GM18951 (cell line): ENCODE data around the gene ALLC.

Experiments
- POLR2A ChIP-seq: IDR thresholded peaks from 4 replicates; pipeline ENCODE4 v1.6.1; 2011; ENCODE audit warnings: mild to moderate bottlenecking; ENCODE audit not compliant: insufficient read length, insufficient read depth; ENCODE audit errors: extremely low read depth
- in situ Hi-C: fragments of 300-500 bp; cut with MboI; formaldehyde crosslinking; loops from one replicate; pipeline ENCODE4 v1.12.0; 2022; ENCODE audit warnings: low sequenced_read_pairs, mixed read lengths, inconsistent platforms; ENCODE audit not compliant: unreplicated experiment

The ALLC gene

DNA sequence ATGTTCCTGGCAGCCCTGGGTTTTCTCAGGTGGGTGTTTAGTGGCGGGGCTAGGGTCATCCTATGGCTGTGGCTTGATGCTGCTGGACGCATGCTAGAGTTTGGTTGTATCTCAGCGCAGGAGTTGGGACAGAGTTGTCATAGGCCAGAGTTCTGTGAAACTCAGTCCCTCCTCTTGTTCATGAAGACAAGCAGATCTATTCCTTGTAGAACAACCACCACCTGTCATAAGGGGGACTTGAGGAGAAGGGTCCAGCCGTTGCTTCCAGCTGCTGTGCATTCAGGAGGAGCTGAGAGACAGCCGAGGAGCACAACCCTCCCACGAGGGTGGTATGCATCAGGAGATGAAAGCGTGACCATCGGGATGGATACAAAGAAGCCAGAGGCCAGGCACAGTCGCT is 71.8 kb downstream of the ALLC start:
- in situ Hi-C loops: no loop called here
- TF ChIP-seq POLR2A: no peak

DNA sequence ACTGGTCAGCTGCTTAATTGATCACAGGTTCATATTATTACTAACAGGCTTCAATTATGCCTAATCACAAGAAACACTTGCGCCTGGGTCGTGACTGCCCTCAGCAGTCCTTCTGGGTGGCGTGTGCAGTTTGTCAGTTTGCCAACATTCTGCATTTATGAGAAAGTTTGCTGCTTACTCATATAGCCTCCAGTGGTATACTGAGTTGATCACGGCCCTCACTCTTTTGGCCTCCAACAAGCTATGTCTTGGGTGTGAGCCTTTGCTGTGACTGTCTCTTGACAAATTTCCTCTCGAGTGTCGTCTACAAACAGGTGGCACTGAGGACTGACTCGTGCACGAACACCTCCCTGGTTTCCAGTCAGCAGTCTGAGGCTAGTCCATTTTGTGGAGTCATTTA is 72.6 kb downstream of the ALLC start:
- in situ Hi-C loops: no loop called here

DNA sequence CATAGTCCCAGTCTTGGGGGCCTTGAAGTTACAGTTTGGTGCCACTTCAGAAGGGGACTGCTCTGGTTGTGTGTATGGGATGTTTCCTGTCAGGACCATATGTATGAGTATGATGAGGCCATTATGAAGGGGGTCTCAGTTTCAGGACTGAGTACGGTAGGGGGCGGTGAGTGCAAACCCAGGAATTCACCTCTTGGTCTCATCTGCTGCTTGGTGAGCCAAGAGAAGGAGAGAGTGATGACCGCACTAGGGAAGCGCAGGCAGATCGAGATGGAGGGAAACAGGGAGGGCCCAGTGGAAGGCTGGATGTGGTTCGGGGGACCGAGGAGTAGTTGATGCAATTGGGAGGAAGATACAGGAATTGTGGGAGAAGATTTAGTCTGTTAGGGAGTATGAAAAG is 73.8 kb downstream of the ALLC start:
- no peak for TF ChIP-seq POLR2A
- in situ Hi-C loops: no loop called here

More for the DNA sequence above, 72.6 kb downstream of the ALLC start:
- no peak for TF ChIP-seq POLR2A

DNA sequence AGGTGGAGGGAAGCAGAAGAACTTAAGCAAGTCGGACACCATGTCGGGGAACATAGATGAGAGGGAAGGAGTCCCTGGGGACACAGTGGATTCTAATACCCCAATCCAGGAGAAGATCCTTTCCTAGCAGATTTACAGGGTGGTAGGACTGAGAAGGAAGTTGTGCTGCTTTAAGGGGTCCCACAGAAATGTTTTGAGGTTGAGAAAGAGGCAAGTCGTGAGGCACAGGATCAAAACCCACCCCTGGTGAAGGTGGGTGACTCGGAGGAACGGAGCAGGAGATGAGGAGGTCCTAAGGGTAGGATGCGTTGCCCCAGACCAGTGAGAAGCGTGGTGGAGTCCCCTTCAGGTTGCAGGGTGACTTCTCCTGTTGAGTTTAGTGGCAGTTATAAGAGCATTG is 78.1 kb downstream of the ALLC start:
- TF ChIP-seq POLR2A: no peak
- in situ Hi-C loops: no loop called here

DNA sequence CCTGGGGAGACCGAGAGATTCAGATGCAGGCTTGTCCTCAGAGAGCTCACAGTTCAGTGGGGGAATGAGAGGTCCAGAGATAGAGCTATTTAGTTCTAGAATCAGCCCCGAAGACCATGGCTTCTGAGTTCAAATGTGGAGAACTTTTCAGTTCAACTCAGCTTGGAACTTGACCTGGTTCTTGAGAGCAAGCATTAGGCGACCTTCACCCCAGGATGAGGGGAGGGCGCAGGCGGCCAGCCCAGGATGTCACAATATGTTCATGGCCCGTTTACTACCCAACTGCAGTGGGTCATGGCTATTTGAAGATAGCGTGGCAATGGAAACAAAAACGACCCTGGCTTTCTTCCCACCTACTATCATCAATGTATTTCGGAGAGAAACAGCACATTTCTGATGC is 79.1 kb downstream of the ALLC start:
- in situ Hi-C loops: no loop called here
- no peak for TF ChIP-seq POLR2A

DNA sequence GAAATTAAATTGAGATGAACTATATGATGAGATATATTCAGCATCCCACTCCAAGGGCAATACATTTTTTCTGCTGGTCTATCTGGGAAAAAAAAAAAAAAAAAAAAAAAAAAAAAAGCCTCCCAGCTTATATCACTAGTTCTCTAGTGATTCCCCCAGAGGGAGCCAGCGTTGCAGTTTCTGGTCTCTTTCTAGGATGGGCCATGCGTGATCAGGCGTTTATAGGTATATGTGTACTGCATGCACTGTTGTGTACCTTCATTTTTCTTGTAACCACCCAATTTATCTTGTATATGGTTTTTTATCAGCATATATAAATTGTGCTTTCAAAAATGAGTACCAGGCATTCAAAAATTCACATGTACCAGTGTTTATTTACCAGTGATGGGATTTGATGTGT is 80.5 kb downstream of the ALLC start:
- TF ChIP-seq POLR2A: no peak
- in situ Hi-C loops: no loop called here

DNA sequence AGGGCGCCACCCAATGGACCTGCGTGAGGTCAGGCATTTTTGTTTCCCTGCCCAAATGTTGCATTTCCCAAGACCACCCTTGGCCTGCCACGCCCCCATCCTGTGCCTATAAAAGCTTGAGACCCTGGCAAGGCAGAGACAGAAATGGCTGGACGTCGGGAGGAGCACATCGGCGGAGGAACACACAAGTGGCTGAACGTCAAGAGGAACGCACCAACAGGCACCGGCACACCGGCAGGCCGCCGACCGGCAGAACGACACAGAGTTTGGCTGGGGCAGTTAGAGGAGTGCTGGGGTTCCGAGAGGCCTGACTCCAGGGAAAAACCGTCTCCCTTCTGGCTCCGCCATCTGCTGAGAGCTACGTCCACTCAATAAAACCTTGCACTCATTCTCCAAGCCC is 81.3 kb downstream of the ALLC start:
- no peak for TF ChIP-seq POLR2A
- in situ Hi-C loops: no loop called here

DNA sequence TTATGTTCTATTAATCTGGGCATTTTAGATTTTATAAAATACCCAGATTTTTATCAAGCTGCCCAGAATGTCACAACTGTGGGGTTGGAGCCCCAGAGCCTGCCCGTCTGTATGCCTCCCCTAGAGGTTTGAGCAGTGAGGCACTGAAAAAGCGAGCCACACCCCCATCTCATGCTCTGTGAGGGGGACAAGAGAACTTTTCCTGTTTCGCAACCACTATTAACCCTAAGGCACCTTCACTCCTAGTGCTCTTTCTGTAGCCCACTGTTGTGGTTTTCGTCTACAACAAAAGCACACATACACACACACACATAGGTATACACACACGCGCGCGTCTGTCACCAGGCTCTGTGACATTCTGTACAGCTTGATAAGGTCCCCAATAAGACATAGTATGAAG is 83.4 kb downstream of the ALLC start:
- TF ChIP-seq POLR2A: no peak
- in situ Hi-C loops: no loop called here

DNA sequence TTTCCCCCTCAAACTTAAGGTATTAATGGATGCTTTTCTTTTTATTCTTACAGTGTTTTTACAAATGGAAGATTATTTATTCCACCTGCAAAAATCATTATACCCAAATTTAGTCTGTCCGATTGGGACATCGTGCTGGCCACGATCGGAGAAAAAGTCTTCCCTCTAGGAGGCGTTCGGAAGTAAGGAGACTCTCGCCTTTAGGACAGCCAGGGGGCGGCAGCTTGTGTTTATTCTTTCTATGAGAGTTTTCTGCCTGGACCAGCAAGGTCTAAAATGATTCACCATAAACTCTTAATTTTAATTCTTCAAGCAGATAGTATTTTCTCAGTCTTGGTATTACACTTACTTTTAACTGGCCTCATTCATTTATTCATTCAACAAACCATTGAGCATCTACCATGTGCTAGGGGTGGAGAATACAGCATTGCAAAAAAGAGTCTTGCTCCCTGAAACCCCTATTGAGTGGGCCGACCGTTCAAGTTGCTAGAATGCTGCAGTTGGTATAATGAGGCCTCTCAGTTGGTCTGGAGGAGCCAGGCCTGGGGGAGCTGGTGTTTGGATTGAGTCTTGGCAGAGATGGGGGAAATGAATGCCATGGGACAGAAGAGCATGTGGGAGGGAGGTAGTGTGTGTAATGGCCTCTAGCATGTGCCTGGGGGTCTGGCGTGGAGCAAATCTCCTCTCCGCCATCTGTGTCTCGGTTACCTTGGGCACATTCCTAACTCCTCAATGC is 84.0 kb downstream of the ALLC start:
- in situ Hi-C loops: no loop called here
- TF ChIP-seq POLR2A: no peak

DNA sequence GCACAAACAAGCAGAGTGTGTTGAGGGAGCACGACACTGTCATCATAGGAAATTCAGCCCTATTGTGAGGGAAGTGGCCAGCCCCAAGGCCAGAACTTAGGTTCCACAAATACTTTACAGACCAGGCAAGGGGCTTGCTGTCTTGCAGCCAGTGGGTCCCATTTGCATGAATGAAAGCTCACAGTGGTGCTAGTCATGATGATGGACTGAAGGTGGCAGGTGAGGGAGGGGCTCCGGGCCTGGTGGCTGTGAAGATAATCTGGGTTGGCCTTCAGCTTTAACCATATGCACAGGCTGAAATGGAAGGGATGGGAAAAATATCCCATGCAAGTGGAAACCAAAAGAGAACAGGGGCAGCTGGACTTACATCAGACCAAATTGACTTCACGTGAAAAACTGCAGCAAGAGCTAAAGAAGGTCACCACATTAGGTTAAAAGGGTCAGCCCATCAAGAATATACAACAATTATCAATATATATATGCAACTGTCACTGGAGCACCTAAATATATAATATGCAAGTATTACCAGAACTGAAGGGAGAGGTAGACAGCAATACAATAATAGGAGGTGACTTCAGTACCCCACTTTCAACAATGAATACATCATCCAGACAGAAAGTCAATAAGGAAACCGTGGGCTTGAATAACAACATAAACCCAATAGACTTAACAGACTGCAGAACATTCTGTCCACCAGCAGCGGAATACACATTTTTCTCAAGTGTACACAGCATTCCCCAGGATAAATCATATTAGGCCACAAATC is 84.9 kb downstream of the ALLC start:
- in situ Hi-C loops: no loop called here
- no peak for TF ChIP-seq POLR2A

DNA sequence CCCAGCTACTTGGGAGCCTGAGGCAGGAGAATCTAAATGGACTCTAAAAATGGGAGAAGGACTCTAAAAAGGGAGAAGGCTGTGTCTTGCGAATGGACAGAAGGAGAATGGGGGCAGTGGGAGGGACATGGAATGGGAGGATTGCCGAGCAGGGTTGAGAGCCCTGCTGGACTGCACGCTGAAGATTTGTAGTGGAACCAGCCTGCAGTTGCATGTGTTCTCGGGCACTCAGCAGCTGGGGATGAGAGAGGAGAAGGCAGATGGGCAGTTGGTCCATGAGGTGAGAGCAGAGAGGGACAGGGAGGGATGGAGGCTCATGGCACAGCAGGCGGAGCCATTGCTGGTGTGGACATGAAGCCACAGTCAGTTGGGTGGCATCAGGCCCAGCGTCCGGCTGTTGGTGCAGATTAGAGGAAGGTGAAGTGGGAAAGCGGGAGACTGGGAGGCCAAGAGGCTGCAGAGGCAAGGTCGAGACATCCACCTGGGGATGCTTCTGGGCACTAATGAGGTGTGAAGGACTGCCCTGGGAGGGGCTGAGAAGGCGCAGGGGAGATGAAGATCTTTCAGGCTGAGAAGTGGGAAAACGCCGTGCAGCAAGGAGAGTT is 86.1 kb downstream of the ALLC start:
- no peak for TF ChIP-seq POLR2A
- in situ Hi-C loops: no loop called here

DNA sequence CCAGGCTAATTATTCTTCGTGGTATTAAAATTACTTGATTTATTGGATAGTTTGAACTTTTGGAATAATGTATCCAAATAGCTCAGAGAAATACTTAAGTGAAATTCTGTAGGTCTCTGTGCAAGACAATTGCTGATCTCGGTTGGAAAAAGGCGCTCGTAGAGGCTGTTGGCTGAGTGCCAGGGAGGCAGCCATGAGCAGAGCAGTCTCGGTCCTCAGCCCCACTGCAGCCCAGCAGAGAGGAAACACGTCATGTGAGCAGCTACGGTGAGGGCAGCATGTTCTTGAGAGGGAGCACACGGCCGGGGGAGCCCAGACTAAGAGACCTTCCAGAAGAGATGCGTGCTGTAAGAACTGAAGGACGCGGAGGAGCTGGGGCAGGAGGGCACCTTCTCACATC is 87.9 kb downstream of the ALLC start:
- in situ Hi-C loops: no loop called here
- no peak for TF ChIP-seq POLR2A

DNA sequence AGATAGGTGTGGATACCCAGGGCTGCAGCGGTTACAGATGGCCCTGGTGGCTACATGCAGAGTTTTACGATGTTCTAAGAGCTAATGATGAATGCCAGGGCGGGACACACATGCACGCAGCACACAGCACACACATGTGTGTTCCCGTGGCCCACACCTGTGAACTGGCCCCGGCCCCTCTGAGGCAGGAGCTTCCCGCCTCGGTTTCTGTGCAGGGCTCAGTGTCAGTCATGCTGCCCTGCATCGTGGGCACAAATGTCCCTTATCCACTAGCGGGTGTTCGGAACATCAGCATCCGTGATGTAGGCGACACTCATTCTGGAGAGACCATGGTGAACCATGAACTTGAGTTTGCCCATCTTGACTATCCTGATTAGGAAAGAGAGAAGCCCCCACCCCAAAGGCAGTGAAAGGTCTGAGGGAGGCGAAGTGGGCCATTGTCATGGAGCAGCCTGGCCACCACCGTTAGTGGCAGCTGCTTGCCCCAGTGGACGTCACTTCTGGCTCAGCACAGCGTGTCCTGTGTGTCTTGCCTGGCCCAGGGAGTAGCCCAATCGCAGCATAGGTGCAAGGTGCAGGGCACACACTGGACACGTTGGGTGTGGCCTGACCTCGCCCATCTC is 89.1 kb downstream of the ALLC start:
- in situ Hi-C loops: no loop called here
- TF ChIP-seq POLR2A: no peak
